H1 (cell line): ENCODE data around the gene COL6A3. TPM values are rescaled to one million over a fixed set of nuclear protein-coding genes. Genes with fewer than 3 reads are reported as not detected.

Experiments used
- CTCF ChIA-PET: fragments of 300-600 bp; sonication (Branson Sonifier 250); formaldehyde crosslinking; loops from one replicate; lab custom pipeline; 2021; ENCODE audit not compliant: partially characterized antibody; lab: Charles Lee
- POLR2A ChIA-PET: fragments of 300-600 bp; sonication (Branson Sonifier 250); formaldehyde crosslinking; loops from one replicate; lab custom pipeline; 2021; ENCODE audit warnings: inconsistent platforms; ENCODE audit not compliant: partially characterized antibody; lab: Charles Lee
- DNase-seq, 2 experiments: peaks; one replicate each; pipeline versions ENCODE4 v3.0.0 to v3.0.0-alpha.2; 2010 to 2022; ENCODE audit warnings: low spot score in 2 of 2, low read depth in 1 of 2, mixed read lengths in 1 of 2
- FAIRE-seq: peaks from 2 replicates; lab custom pipeline; 2011; peaks lifted over from hg19 to GRCh38; lab: Jason Lieb, UNC
- H2AFZ ChIP-seq: 2 replicates; pipeline ENCODE4 v1.8.1; 2012; ENCODE audit warnings: low read length, inconsistent platforms
- H2AK5ac ChIP-seq: 2 replicates; pipeline ENCODE4 v1.6.1; 2013; ENCODE audit warnings: low read depth, low read length
- H2BK120ac ChIP-seq: replicated peaks from 2 replicates; pipeline ENCODE3; 2013; ENCODE audit warnings: low read depth, low read length, inconsistent platforms
- H2BK12ac ChIP-seq: 2 replicates; pipeline ENCODE4 v1.6.1; 2013; ENCODE audit warnings: low read depth, low read length
- H2BK15ac ChIP-seq: 2 replicates; pipeline ENCODE4 v1.6.1; 2013; ENCODE audit warnings: low read length
- H2BK20ac ChIP-seq: 2 replicates; pipeline ENCODE4 v1.6.1; 2013; ENCODE audit warnings: low read length
- H2BK5ac ChIP-seq: 2 replicates; pipeline ENCODE4 v1.6.1; 2013; ENCODE audit warnings: low read depth, low read length
- H3K14ac ChIP-seq: 2 replicates; pipeline ENCODE4 v1.6.1; 2013; ENCODE audit warnings: inconsistent platforms; ENCODE audit not compliant: insufficient read length
- H3K18ac ChIP-seq: 2 replicates; pipeline ENCODE4 v1.6.1; 2013; ENCODE audit warnings: low read length; ENCODE audit errors: extremely low read depth
- H3K23ac ChIP-seq: 2 replicates; pipeline ENCODE4 v1.6.1; 2013; ENCODE audit warnings: inconsistent platforms; ENCODE audit not compliant: insufficient read length
- H3K23me2 ChIP-seq: 2 replicates; pipeline ENCODE4 v1.6.1; 2013; ENCODE audit warnings: low read depth, low read length
- H3K27ac ChIP-seq: 2 replicates; pipeline ENCODE4 v1.6.1; 2011; ENCODE audit warnings: low read depth, low read length, inconsistent platforms
- H3K27me3 ChIP-seq, 4 experiments: replicated peaks in 1 of 4; 1 replicate in 1 of 4; 2 replicates in 3 of 4; pipeline versions ENCODE4 v1.6.1 to v1.8.1; 2011 to 2013; ENCODE audit warnings: low read length in 3 of 4, mild to moderate bottlenecking in 3 of 4, inconsistent platforms in 2 of 4, mixed read lengths in 2 of 4, moderate library complexity in 1 of 4; ENCODE audit not compliant: control insufficient read depth in 3 of 4, insufficient read depth in 3 of 4; ENCODE audit errors: extremely low read depth in 1 of 4
- H3K36me3 ChIP-seq, 4 experiments: 2 replicates each; pipeline versions ENCODE4 v1.6.1 to v1.8.1; 2011 to 2013; ENCODE audit warnings: mild to moderate bottlenecking in 4 of 4, low read length in 3 of 4, moderate library complexity in 2 of 4, control low read depth in 1 of 4, inconsistent platforms in 1 of 4; ENCODE audit not compliant: insufficient read depth in 4 of 4, control insufficient read depth in 2 of 4
- H3K4ac ChIP-seq: replicated peaks from 2 replicates; pipeline ENCODE3; 2013; ENCODE audit warnings: low read length, low read depth, mixed read lengths, inconsistent platforms; ENCODE audit not compliant: insufficient read length
- H3K4me1 ChIP-seq, 4 experiments: replicated peaks in 1 of 4; 1 replicate in 1 of 4; 2 replicates in 3 of 4; pipeline versions ENCODE4 v1.6.1 to v1.8.1; 2011 to 2013; ENCODE audit warnings: low read length in 3 of 4, inconsistent platforms in 2 of 4, mixed read lengths in 1 of 4; ENCODE audit not compliant: insufficient read depth in 4 of 4, control insufficient read depth in 3 of 4
- H3K4me2 ChIP-seq, 2 experiments: 2 replicates each; pipeline versions ENCODE4 v1.6.1 to v1.8.1; 2011 to 2013; ENCODE audit warnings: low read depth in 2 of 2, low read length in 2 of 2, control low read depth in 1 of 2, inconsistent platforms in 1 of 2, mild to moderate bottlenecking in 1 of 2; ENCODE audit not compliant: insufficient read depth in 1 of 2
- H3K4me3 ChIP-seq, 4 experiments: fragments of 200-600, 300-600 bp in 1 of 4; sonication (generic), shearing (Covaris generic), sonication (Bioruptor Twin) in 1 of 4; 2 replicates each; pipeline versions ENCODE4 v1.5.1 to v1.8.1; 2011 to 2016; ENCODE audit warnings: low read length in 4 of 4, low read depth in 3 of 4, control low read depth in 2 of 4, inconsistent platforms in 2 of 4, mild to moderate bottlenecking in 2 of 4, mixed read lengths in 1 of 4, moderate library complexity in 1 of 4; ENCODE audit not compliant: insufficient read depth in 2 of 4; ENCODE audit errors: extremely low read depth in 1 of 4
- H3K56ac ChIP-seq: replicated peaks from 2 replicates; pipeline ENCODE3; 2013; ENCODE audit warnings: low read depth, mild to moderate bottlenecking, mixed read lengths, low read length, inconsistent platforms; ENCODE audit not compliant: insufficient read length
- H3K79me1 ChIP-seq: 2 replicates; pipeline ENCODE4 v1.6.1; 2013; ENCODE audit warnings: low read depth, low read length, control low read depth
- H3K79me2 ChIP-seq, 2 experiments: 2 replicates each; pipeline versions ENCODE4 v1.6.1 to v1.8.1; 2012 to 2013; ENCODE audit warnings: low read length in 2 of 2, mild to moderate bottlenecking in 2 of 2, inconsistent platforms in 1 of 2; ENCODE audit not compliant: insufficient read depth in 2 of 2, control insufficient read depth in 1 of 2
- H3K9ac ChIP-seq, 4 experiments: replicated peaks in 1 of 4; 1 replicate in 1 of 4; 2 replicates in 3 of 4; pipeline versions ENCODE4 v1.6.1 to v1.8.1; 2011 to 2013; ENCODE audit warnings: low read depth in 3 of 4, low read length in 3 of 4, control low read depth in 2 of 4, mild to moderate bottlenecking in 2 of 4, moderate library complexity in 2 of 4, inconsistent platforms in 1 of 4; ENCODE audit errors: extremely low read depth in 1 of 4
- H3K9me3 ChIP-seq, 2 experiments: 2 replicates each; pipeline versions ENCODE4 v1.6.1 to v1.8.1; 2012 to 2013; ENCODE audit warnings: mild to moderate bottlenecking in 2 of 2, moderate library complexity in 2 of 2, control low read depth in 1 of 2, inconsistent platforms in 1 of 2, low read depth in 1 of 2, low read length in 1 of 2, mixed read lengths in 1 of 2; ENCODE audit not compliant: insufficient read depth in 2 of 2
- H4K20me1 ChIP-seq, 2 experiments: replicated peaks in 1 of 2; 2 replicates each; pipeline versions ENCODE3 to v1.8.1; 2011 to 2013; ENCODE audit warnings: inconsistent platforms in 2 of 2, low read length in 2 of 2, mild to moderate bottlenecking in 1 of 2; ENCODE audit not compliant: insufficient read depth in 2 of 2, control insufficient read depth in 1 of 2
- H4K5ac ChIP-seq: 2 replicates; pipeline ENCODE4 v1.6.1; 2013; ENCODE audit warnings: low read length, low read depth, mixed read lengths, inconsistent platforms; ENCODE audit not compliant: insufficient read length
- H4K8ac ChIP-seq: 2 replicates; pipeline ENCODE4 v1.8.0; 2013; ENCODE audit warnings: mild to moderate bottlenecking, moderate library complexity, low read length, inconsistent platforms; ENCODE audit not compliant: insufficient read depth; ENCODE audit errors: extremely low read depth
- H4K91ac ChIP-seq: replicated peaks from 2 replicates; pipeline ENCODE3; 2013; ENCODE audit warnings: low read length, mixed read lengths, inconsistent platforms; ENCODE audit not compliant: insufficient read length
- CHD1 ChIP-seq: IDR thresholded peaks from 2 replicates; pipeline ENCODE4 v1.6.1; 2012; ENCODE audit warnings: low read depth, low read length, improper control_type of control experiment
- CTCF ChIP-seq, 3 experiments: IDR thresholded peaks; 1 replicate in 2 of 3; 2 replicates in 1 of 3; pipeline versions ENCODE4 v1.5.1 to v1.6.1; 2011; ENCODE audit warnings: low read length in 3 of 3, mild to moderate bottlenecking in 3 of 3, inconsistent platforms in 2 of 3, low read depth in 1 of 3, moderate library complexity in 1 of 3; ENCODE audit not compliant: insufficient read depth in 1 of 3; ENCODE audit errors: control extremely low read depth in 1 of 3
- FOSL1 ChIP-seq: IDR thresholded peaks from 2 replicates; pipeline ENCODE4 v1.6.1; 2011; ENCODE audit warnings: mild to moderate bottlenecking, low read depth, low read length, moderate library complexity; ENCODE audit not compliant: insufficient read depth
- HDAC6 ChIP-seq: IDR thresholded peaks from one replicate; pipeline ENCODE4 v1.7.1; 2012; ENCODE audit warnings: low read depth, mild to moderate bottlenecking, inconsistent platforms, low read length, moderate library complexity
- JUN ChIP-seq: IDR thresholded peaks from 2 replicates; pipeline ENCODE4 v1.6.1; 2011; ENCODE audit warnings: low read depth, mild to moderate bottlenecking, improper control_type of control experiment, low read length
- RAD21 ChIP-seq, 2 experiments: IDR thresholded peaks in 1 of 2; conservative IDR thresholded peaks in 1 of 2; 2 replicates each; pipeline ENCODE4 v1.6.1; 2011; ENCODE audit warnings: low read depth in 2 of 2, low read length in 2 of 2, improper control_type of control experiment in 1 of 2, inconsistent platforms in 1 of 2, mild to moderate bottlenecking in 1 of 2, moderate library complexity in 1 of 2
- SAP30 ChIP-seq: fragments of 300-600 bp; sonication (generic); IDR thresholded peaks from 2 replicates; pipeline ENCODE4 v1.7.1; 2012; ENCODE audit warnings: low read length, moderate library complexity, mild to moderate bottlenecking, inconsistent platforms; ENCODE audit not compliant: insufficient read depth, insufficient replicate concordance
- WGBS, 2 experiments: shearing (Covaris generic) in 1 of 2; methylation state at CpG; one replicate each; pipeline versions ENCODE4 v1.1.6 to v1.1.7; 2013 to 2015; ENCODE audit warnings: low lambda C conversion rate in 2 of 2, mixed read lengths in 2 of 2, inconsistent platforms in 1 of 2, low coverage in 1 of 2, missing lambda C conversion rate in 1 of 2; ENCODE audit not compliant: insufficient replicate concordance in 2 of 2, insufficient coverage in 1 of 2, insufficient read length in 1 of 2; ENCODE audit errors: extremely low coverage in 1 of 2, missing lambda C conversion rate in 1 of 2; 5-methylcytosine and 5-hydroxymethylcytosine counted together
- polyA plus RNA-seq, 7 experiments: library from polyadenylated mRNA; depleted of rRNA in 3 of 7; stranded (reverse) in 5 of 7; unstranded in 2 of 7; fragments of >200 nt in 5 of 7; fragments of 200-250 nt in 2 of 7; gene quantifications; 1 replicate in 5 of 7; 2 replicates in 1 of 7; 4 replicates in 1 of 7; pipeline versions ENCODE4 v1.2.1 to v1.2.3, GENCODE V29; 2011 to 2013; ENCODE audit warnings: missing spikeins in 2 of 7, mixed read lengths in 2 of 7
- total RNA-seq: library from RNA; stranded (reverse); fragmentation: NEBNext Ultra II Directional; extraction: Animal tissue kit (Norgen Biotek cat#: 25700); gene quantifications from 2 replicates; pipeline ENCODE4 v1.2.1, GENCODE V29; 2021

The COL6A3 gene
- total and polyA plus RNA-seq, 2 of the 8 experiments (the other 6 are each of a cell fraction or from before 2014, with no cell fraction given): 1.2 to 3.4 TPM

GRCh38 chr2:237322564-237322963 is 91.4 kb downstream of the COL6A3 start:
- WGBS, 2 experiments: 71% methylated on average over 4 of the region's 4 CpGs; no CpG with 5 or more reads in 1 of the 2 experiments
- Histone ChIP-seq H2BK120ac (no peak overlapping the region), H4K8ac (no peak overlapping the region), H2AK5ac (no peak overlapping the region), H3K4ac (no peak overlapping the region), H3K14ac (no peak overlapping the region), H3K4me2 (no peak overlapping the region), H4K5ac (no peak overlapping the region), H3K23me2 (no peaks in the 10 kb centered on the region), H3K79me1 (no peaks in the 10 kb centered on the region), H3K23ac (no peak overlapping the region), H2AFZ (no peak overlapping the region), H3K4me3 (no peak overlapping the region), H3K9me3 (no peaks in the 10 kb centered on the region), H3K18ac (no peak overlapping the region), H4K91ac (no peak overlapping the region), H3K27ac (no peak overlapping the region), H3K9ac (no peak overlapping the region), H2BK5ac (0 out of 2 replicates have a peak overlapping the region, but pooled peaks have one; percentile 6), H3K4me1 (no peaks in the 10 kb centered on the region; a peak in 1 of 7 replicates), H2BK15ac (no peak overlapping the region), H3K36me3 (no peaks in the 10 kb centered on the region), H3K27me3 (no peaks in the 10 kb centered on the region; a peak in 1 of 7 replicates), H2BK20ac (no peak overlapping the region), H4K20me1 (no peaks in the 10 kb centered on the region), H3K79me2 (no peaks in the 10 kb centered on the region), H2BK12ac (no peak overlapping the region), H3K56ac (no peak overlapping the region)
- ChIA-PET CTCF (interaction anchor here (0.9 to 4.2 kb wide), 9 partner anchors 10 to 168 kb away, joined by 3 to 32 read pairs (median 4); no protein-coding TSS in a partner anchor), POLR2A (no interaction called here)
- peak; percentile 50 for FAIRE-seq
- peak; percentile 72 to 83 (median 82) for TF ChIP-seq CTCF (IDR thresholded peaks at IDR 0.05; ENCODE audit: control extremely low read depth in 1 of 3, insufficient read depth in 1 of 3, low read depth in 1 of 3, low read length in 3 of 3)
- peak; percentile 67 to 73 for TF ChIP-seq RAD21 (IDR thresholded peaks at IDR 0.05 in 1 of 2, conservative IDR thresholded peaks at IDR 0.05 in 1 of 2; ENCODE audit: low read depth in 2 of 2, low read length in 2 of 2)
- no peak for TF ChIP-seq CHD1
- TF ChIP-seq FOSL1: no peak
- no peak for TF ChIP-seq HDAC6
- TF ChIP-seq JUN: no peak
- no peak for TF ChIP-seq SAP30
- DNase-seq: peak in 1 of 2 experiments; percentile 63
